Measurements from ENCODE around the gene CACNA1C.
A peak's percentile ranks its signal among the peaks of the same experiment; 100 is the strongest.

Gene CACNA1C

GRCh38 chr12:2282318-2282717, 229.5 kb downstream of the CACNA1C start:
- DNase-seq (ENCODE audit: low spot score), result no peak

- DNase-seq (ENCODE audit: low spot score), result no peak
These were observed 230.7 kb downstream of the CACNA1C start for GRCh38 chr12:2283480-2283879.

- DNase-seq (ENCODE audit: low spot score), result no peak
These were observed 231.1 kb downstream of the CACNA1C start for GRCh38 chr12:2283916-2284315.

- DNase-seq (ENCODE audit: low spot score), result no peak
These were observed 231.6 kb downstream of the CACNA1C start for GRCh38 chr12:2284321-2284813.

GRCh38 chr12:2284857-2285256, 232.1 kb downstream of the CACNA1C start:
- DNase-seq (ENCODE audit: low spot score), result peak; percentile 76

- no peak for DNase-seq (ENCODE audit: low spot score)
These were observed 232.7 kb downstream of the CACNA1C start for GRCh38 chr12:2285462-2285861.

GRCh38 chr12:2286047-2286446, 233.3 kb downstream of the CACNA1C start:
- DNase-seq (ENCODE audit: low spot score), result no peak

GRCh38 chr12:2286461-2287131, 233.8 kb downstream of the CACNA1C start:
- DNase-seq (ENCODE audit: low spot score), result no peak

GRCh38 chr12:2287151-2287550, 234.4 kb downstream of the CACNA1C start:
- no peak for DNase-seq (ENCODE audit: low spot score)

GRCh38 chr12:2287589-2287988, 234.8 kb downstream of the CACNA1C start:
- no peak for DNase-seq (ENCODE audit: low spot score)

GRCh38 chr12:2288001-2288400, 235.2 kb downstream of the CACNA1C start:
- DNase-seq (ENCODE audit: low spot score), result no peak

- DNase-seq (ENCODE audit: low spot score), result no peak
These were observed 235.7 kb downstream of the CACNA1C start for GRCh38 chr12:2288471-2288870.

- DNase-seq (ENCODE audit: low spot score), result no peak
These were observed 236.1 kb downstream of the CACNA1C start for GRCh38 chr12:2288875-2289274.

GRCh38 chr12:2289525-2289924, 236.7 kb downstream of the CACNA1C start:
- no peak for DNase-seq (ENCODE audit: low spot score)

GRCh38 chr12:2290091-2290490, 237.3 kb downstream of the CACNA1C start:
- no peak for DNase-seq (ENCODE audit: low spot score)

GRCh38 chr12:2290516-2291065, 237.8 kb downstream of the CACNA1C start:
- DNase-seq (ENCODE audit: low spot score), result no peak

- peak; percentile 88 for DNase-seq (ENCODE audit: low spot score)
These were observed 238.5 kb downstream of the CACNA1C start for GRCh38 chr12:2291182-2291832.

- DNase-seq (ENCODE audit: low spot score), result no peak
These were observed 239.2 kb downstream of the CACNA1C start for GRCh38 chr12:2291947-2292346.

- DNase-seq (ENCODE audit: low spot score), result no peak
These were observed 239.8 kb downstream of the CACNA1C start for GRCh38 chr12:2292560-2292959.

- DNase-seq (ENCODE audit: low spot score), result no peak
These were observed 242.1 kb downstream of the CACNA1C start for GRCh38 chr12:2294651-2295475.

GRCh38 chr12:2295941-2296461, 243.2 kb downstream of the CACNA1C start:
- DNase-seq (ENCODE audit: low spot score), result no peak

GRCh38 chr12:2297004-2297403, 244.2 kb downstream of the CACNA1C start:
- DNase-seq (ENCODE audit: low spot score), result no peak
